OCI-LY1 (cell line): Measurements from ENCODE around the gene MEAK7.

Experiments used
- H2AFZ ChIP-seq: fragments of 200-600 bp; sonication (generic), shearing (Covaris generic); 2 replicates; pipeline ENCODE4 v1.6.0; 2014; ENCODE audit warnings: antibody characterized with exemption, mild to moderate bottlenecking, low read length
- H3F3A ChIP-seq: fragments of 200-600 bp; sonication (generic), shearing (Covaris generic); 2 replicates; pipeline ENCODE4 v1.6.0; 2014; ENCODE audit warnings: mild to moderate bottlenecking, antibody characterized with exemption, low read length, moderate library complexity; ENCODE audit not compliant: insufficient read depth
- H3K27ac ChIP-seq: fragments of 200-600 bp; sonication (generic); 2 replicates; pipeline ENCODE4 v1.5.1; 2014; ENCODE audit warnings: low read length, mixed run types, mild to moderate bottlenecking, low read depth; ENCODE audit not compliant: poor library complexity, severe bottlenecking
- H3K27me3 ChIP-seq: fragments of 200-600 bp; sonication (generic); 2 replicates; pipeline ENCODE4 v1.6.0; 2014; ENCODE audit warnings: antibody characterized with exemption, mild to moderate bottlenecking, low read length, moderate library complexity; ENCODE audit not compliant: insufficient read depth
- H3K36me3 ChIP-seq: fragments of 200-600 bp; sonication (generic); 2 replicates; pipeline ENCODE4 v1.6.1; 2014; ENCODE audit warnings: mild to moderate bottlenecking, antibody characterized with exemption, low read length, moderate library complexity, mixed read lengths; ENCODE audit not compliant: insufficient read depth
- H3K4me1 ChIP-seq: fragments of 200-600 bp; sonication (generic); 2 replicates; pipeline ENCODE4 v1.5.1; 2014; ENCODE audit warnings: mild to moderate bottlenecking, low read length, moderate library complexity; ENCODE audit not compliant: insufficient read depth, severe bottlenecking
- H3K4me2 ChIP-seq: fragments of 200-600 bp; sonication (generic), shearing (Covaris generic); 2 replicates; pipeline ENCODE4 v1.6.1; 2014; ENCODE audit warnings: low read length
- H3K4me3 ChIP-seq: fragments of 200-600 bp; sonication (generic); 2 replicates; pipeline ENCODE4 v1.5.1; 2014; ENCODE audit warnings: low read length, low read depth, mild to moderate bottlenecking, mixed read lengths; ENCODE audit not compliant: poor library complexity, severe bottlenecking
- H3K79me2 ChIP-seq: fragments of 200-600 bp; shearing (Covaris generic); 2 replicates; pipeline ENCODE4 v1.6.1; 2016; ENCODE audit warnings: mixed run types, low read length, mixed read lengths; ENCODE audit not compliant: insufficient read depth
- H3K9ac ChIP-seq: fragments of 200-600 bp; sonication (generic), shearing (Covaris generic); 2 replicates; pipeline ENCODE4 v1.6.1; 2014; ENCODE audit warnings: mild to moderate bottlenecking, low read length, mixed read lengths
- H3K9me2 ChIP-seq: fragments of 200-600 bp; sonication (generic), shearing (Covaris generic); 2 replicates; pipeline ENCODE4 v1.6.1; 2014; ENCODE audit warnings: low read depth, mild to moderate bottlenecking, low read length, mixed read lengths
- H3K9me3 ChIP-seq: fragments of 200-600 bp; shearing (Covaris generic); 2 replicates; pipeline ENCODE4 v1.6.1; 2014; ENCODE audit warnings: low read length, mixed read lengths
- H4K20me1 ChIP-seq: fragments of 200-600 bp; sonication (generic), shearing (Covaris generic); 2 replicates; pipeline ENCODE4 v1.6.0; 2016; ENCODE audit warnings: mild to moderate bottlenecking, low read length; ENCODE audit not compliant: insufficient read depth
- CTCF ChIP-seq: fragments of 200-600 bp; sonication (generic), shearing (Covaris generic); IDR thresholded peaks from 2 replicates; pipeline ENCODE4 v1.5.1; 2017; ENCODE audit warnings: mild to moderate bottlenecking, antibody characterized with exemption, low read length, moderate library complexity, mixed read lengths
- EZH2 ChIP-seq: fragments of 200-600 bp; sonication (generic), shearing (Covaris generic); IDR thresholded peaks from 2 replicates; pipeline ENCODE4 v1.8.0; 2017; ENCODE audit warnings: borderline replicate concordance, mixed run types, mild to moderate bottlenecking, antibody characterized with exemption, low read length, moderate library complexity, mixed read lengths

The MEAK7 gene

DNA sequence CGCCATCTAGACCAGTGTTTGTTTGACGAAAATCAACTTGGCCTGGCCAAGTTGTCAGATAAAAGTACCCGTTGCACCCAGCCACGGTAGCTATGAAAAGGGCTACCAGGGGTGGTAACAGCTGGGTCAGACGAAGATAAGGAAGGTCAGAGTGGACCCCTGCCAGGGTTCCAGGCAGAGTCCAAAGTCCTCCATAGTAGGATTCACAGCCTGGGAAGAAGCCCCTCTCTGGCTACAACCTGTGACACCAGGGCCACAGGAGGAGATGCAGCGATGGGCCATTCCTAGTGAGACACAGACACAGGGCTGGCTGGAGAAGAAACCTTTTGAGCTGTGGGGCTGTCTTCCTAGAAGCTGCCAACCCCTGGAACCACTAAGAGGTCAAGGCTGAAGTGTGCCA is 39.3 kb downstream of the MEAK7 start:
- no peaks in the 10 kb centered on the region for H3F3A ChIP-seq
- no peaks in the 10 kb centered on the region for H3K9me3 ChIP-seq
- H3K27ac ChIP-seq, result no peak overlapping the region
- H3K79me2 ChIP-seq, result no peaks in the 10 kb centered on the region
- no peaks in the 10 kb centered on the region for H3K27me3 ChIP-seq
- H3K4me2 ChIP-seq, result no peak overlapping the region
- H2AFZ ChIP-seq, result no peak overlapping the region
- H3K36me3 ChIP-seq, result no peaks in the 10 kb centered on the region; the same call in 1 of the 2 replicates
- H3K4me3 ChIP-seq, result no peak overlapping the region
- no peaks in the 10 kb centered on the region for H3K9me2 ChIP-seq
- TF ChIP-seq CTCF (no peak; the same call in 1 of the 2 replicates), EZH2 (no peak)
- H3K4me1 ChIP-seq, result no peaks in the 10 kb centered on the region
- H3K9ac ChIP-seq, result no peak overlapping the region
- H4K20me1 ChIP-seq, result no peaks in the 10 kb centered on the region

- Histone ChIP-seq H3K36me3 (no peaks in the 10 kb centered on the region; the same call in 1 of the 2 replicates), H3K4me3 (no peak overlapping the region), H4K20me1 (no peaks in the 10 kb centered on the region), H3K79me2 (no peaks in the 10 kb centered on the region), H2AFZ (no peak overlapping the region), H3K27ac (no peak overlapping the region), H3K9me2 (no peaks in the 10 kb centered on the region), H3F3A (no peaks in the 10 kb centered on the region), H3K4me1 (no peaks in the 10 kb centered on the region), H3K9me3 (no peaks in the 10 kb centered on the region), H3K9ac (no peak overlapping the region), H3K27me3 (no peaks in the 10 kb centered on the region), H3K4me2 (no peak overlapping the region)
- TF ChIP-seq CTCF, result no peak
- no peak for TF ChIP-seq EZH2
Measured at GRCh38 chr16:84464116-84464515, 40.3 kb downstream of the MEAK7 start.

- H3K4me1 ChIP-seq, result no peaks in the 10 kb centered on the region
Measured at GRCh38 chr16:84463221-84463620, 41.2 kb downstream of the MEAK7 start.

More at GRCh38 chr16:84463221-84463620, 41.2 kb downstream of the MEAK7 start:
- H3K27me3 ChIP-seq, result no peaks in the 10 kb centered on the region
- H3F3A ChIP-seq, result no peaks in the 10 kb centered on the region
- H4K20me1 ChIP-seq, result no peaks in the 10 kb centered on the region
- TF ChIP-seq CTCF (no peak), EZH2 (no peak)
- H3K9ac ChIP-seq, result no peak overlapping the region
- no peaks in the 10 kb centered on the region for H3K9me2 ChIP-seq
- no peak overlapping the region for H3K4me3 ChIP-seq
- H3K4me2 ChIP-seq, result no peak overlapping the region
- no peaks in the 10 kb centered on the region for H3K79me2 ChIP-seq
- H2AFZ ChIP-seq, result no peak overlapping the region
- no peak overlapping the region for H3K27ac ChIP-seq
- H3K9me3 ChIP-seq, result no peaks in the 10 kb centered on the region
- no peaks in the 10 kb centered on the region; the same call in 1 of the 2 replicates for H3K36me3 ChIP-seq
